Renal pelvis (tissue), 12 donors: ENCODE data around the gene RESF1. TPM values are rescaled to one million over a fixed set of nuclear protein-coding genes. Genes with fewer than 3 reads are reported as not detected.
"Not testable (repeated sequence)": the region's sequence is repeated elsewhere in the genome, so short reads cannot be mapped to it uniquely, and the experiment has no call there.

Source experiments
- DNase-seq: peaks from one replicate; pipeline ENCODE4 v3.0.0-alpha.2; 2013
- long read RNA-seq, 16 experiments: transcript quantifications; one replicate each; lab custom pipeline, GENCODE V29; 2026
- polyA plus RNA-seq, 3 donors: library from polyadenylated mRNA; unstranded; fragments of 120-200 nt; gene quantifications; one replicate each; pipeline ENCODE4 v1.2.1, GENCODE V29; 2013; ENCODE audit not compliant: insufficient read length in 3 of 3

The RESF1 gene, protein sequence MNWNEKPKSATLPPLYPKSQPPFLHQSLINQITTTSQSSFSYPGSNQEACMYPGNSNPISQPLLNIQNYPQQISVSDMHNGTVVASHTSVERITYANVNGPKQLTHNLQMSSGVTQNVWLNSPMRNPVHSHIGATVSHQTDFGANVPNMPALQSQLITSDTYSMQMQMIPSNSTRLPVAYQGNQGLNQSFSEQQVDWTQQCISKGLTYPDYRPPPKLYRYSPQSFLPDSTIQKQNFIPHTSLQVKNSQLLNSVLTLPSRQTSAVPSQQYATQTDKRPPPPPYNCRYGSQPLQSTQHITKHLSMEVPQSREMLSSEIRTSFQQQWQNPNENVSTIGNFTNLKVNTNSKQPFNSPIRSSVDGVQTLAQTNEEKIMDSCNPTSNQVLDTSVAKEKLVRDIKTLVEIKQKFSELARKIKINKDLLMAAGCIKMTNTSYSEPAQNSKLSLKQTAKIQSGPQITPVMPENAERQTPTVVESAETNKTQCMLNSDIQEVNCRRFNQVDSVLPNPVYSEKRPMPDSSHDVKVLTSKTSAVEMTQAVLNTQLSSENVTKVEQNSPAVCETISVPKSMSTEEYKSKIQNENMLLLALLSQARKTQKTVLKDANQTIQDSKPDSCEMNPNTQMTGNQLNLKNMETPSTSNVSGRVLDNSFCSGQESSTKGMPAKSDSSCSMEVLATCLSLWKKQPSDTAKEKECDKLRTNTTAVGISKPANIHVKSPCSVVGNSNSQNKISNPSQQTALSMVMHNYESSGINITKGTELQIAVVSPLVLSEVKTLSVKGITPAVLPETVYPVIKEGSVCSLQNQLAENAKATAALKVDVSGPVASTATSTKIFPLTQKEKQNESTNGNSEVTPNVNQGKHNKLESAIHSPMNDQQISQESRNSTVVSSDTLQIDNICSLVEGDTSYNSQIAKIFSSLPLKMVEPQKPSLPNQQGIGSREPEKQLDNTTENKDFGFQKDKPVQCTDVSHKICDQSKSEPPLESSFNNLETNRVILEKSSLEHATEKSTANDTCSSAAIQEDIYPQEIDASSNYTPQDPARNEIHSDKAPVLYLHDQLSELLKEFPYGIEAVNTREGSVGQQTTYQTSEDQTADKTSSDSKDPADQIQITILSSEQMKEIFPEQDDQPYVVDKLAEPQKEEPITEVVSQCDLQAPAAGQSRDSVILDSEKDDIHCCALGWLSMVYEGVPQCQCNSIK (N-terminal part only)
- polyA plus RNA-seq = 10 to 100 TPM; 44.7 to 52.3 (median 50.7) TPM
- long read RNA-seq, donor 1, transcript KIAA1551-208 (2 exons, 883 nt) = major isoform, 5 of 12 reads
- long read RNA-seq, donor 1, partial matches to known transcripts = 7 of 12 reads
- long read RNA-seq, donor 1, other reads (novel, unspliced or antisense) = 0 of 12 reads
- long read RNA-seq, donor 2, transcript KIAA1551-208 (2 exons, 883 nt) = major isoform, 7 of 19 reads
- long read RNA-seq, donor 2, partial matches to known transcripts = 12 of 19 reads
- long read RNA-seq, donor 2, other reads (novel, unspliced or antisense) = 0 of 19 reads
- long read RNA-seq, donor 3, partial matches to known transcripts = 12 of 16 reads
- long read RNA-seq, donor 3, other reads (novel, unspliced or antisense) = 0 of 16 reads
- long read RNA-seq, donor 4, partial matches to known transcripts = 9 of 11 reads
- long read RNA-seq, donor 4, other reads (novel, unspliced or antisense) = 0 of 11 reads
- long read RNA-seq, donor 5, partial matches to known transcripts = 9 of 11 reads
- long read RNA-seq, donor 5, other reads (novel, unspliced or antisense) = 0 of 11 reads
- long read RNA-seq, donor 6, partial matches to known transcripts = 15 of 19 reads
- long read RNA-seq, donor 6, other reads (novel, unspliced or antisense) = 0 of 19 reads
- long read RNA-seq, donor 7, partial matches to known transcripts = 17 of 18 reads
- long read RNA-seq, donor 7, other reads (novel, unspliced or antisense) = 0 of 18 reads
- long read RNA-seq, donor 8, partial matches to known transcripts = 8 of 10 reads
- long read RNA-seq, donor 8, other reads (novel, unspliced or antisense) = 0 of 10 reads
- long read RNA-seq, donor 9, full-length matches to known transcripts = 3 of 19 reads
- long read RNA-seq, donor 9, partial matches to known transcripts = 16 of 19 reads
- long read RNA-seq, donor 9, other reads (novel, unspliced or antisense) = 0 of 19 reads
- long read RNA-seq, donor 10, partial matches to known transcripts = 32 of 35 reads
- long read RNA-seq, donor 10, other reads (novel, unspliced or antisense) = 0 of 35 reads
- long read RNA-seq, donor 11, partial matches to known transcripts = 0 of 3 reads
- long read RNA-seq, donor 11, other reads (novel, unspliced or antisense) = 0 of 3 reads
- long read RNA-seq, donor 12, transcript KIAA1551-208 (2 exons, 883 nt) = major isoform, 5 of 35 reads
- long read RNA-seq, donor 12, partial matches to known transcripts = 26 of 35 reads
- long read RNA-seq, donor 12, other reads (novel, unspliced or antisense) = 0 of 35 reads
- long read RNA-seq, donor 13, partial matches to known transcripts = 0 of 4 reads
- long read RNA-seq, donor 13, other reads (novel, unspliced or antisense) = 0 of 4 reads
- long read RNA-seq, donor 14 = 0 reads
- long read RNA-seq, donor 15, partial matches to known transcripts = 7 of 14 reads
- long read RNA-seq, donor 15, other reads (novel, unspliced or antisense) = 0 of 14 reads
- long read RNA-seq, donor 16, partial matches to known transcripts = 14 of 17 reads
- long read RNA-seq, donor 16, other reads (novel, unspliced or antisense) = 0 of 17 reads

DNA sequence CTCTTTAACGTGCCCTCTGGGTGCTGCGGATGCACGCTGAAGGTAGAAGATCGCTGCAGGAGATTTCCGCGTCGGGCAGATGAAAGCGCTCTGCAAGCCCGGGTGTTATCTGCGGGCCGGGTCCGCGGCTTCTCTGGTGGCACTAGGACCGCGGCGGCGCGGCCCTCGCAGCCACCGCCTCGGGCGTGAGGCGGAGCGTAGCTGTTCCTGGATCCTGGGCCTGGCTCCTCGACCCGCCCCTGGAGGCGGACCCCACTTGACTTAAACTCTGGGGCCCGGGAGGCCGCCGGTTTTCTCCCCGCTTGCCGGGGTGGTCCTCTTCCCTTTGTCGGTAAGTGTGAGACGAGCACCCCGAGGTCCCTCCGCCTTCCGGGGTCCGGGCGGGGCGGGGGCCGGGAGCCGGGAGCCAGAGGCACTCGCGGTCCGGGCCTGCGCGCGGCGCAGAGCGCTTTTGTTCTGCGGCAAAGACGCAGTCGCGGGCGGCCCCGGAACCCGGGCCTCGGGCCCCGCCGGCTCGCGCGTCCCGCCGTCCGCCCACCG, at the start of gene RESF1:
RESF1 (plus strand) TSS at position 255 of the 540 bp plus-strand sequence. CDS start 21,541 bp downstream, outside the sequence.
- DNase-seq = peak; percentile 92

DNA sequence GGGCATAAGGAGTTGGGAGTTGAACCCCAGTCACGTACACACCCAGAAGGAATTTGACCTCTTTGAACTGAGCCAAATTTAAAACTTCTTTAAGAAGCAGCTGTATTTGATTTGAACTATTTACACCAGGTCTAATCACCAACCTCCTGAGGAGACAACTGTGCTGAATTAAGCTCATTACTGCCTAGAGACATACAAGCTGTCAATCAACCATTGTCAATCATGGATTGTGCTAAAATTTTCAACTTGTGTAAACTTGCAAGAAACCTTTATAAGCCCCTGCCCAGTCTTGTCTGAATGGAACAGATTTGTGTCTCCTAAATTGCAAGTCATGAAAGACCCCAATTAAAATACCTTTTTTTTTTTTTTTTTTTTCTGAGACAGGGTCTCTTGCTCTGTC, 44.3 kb upstream of the RESF1 start:
- no peak for DNase-seq

DNA sequence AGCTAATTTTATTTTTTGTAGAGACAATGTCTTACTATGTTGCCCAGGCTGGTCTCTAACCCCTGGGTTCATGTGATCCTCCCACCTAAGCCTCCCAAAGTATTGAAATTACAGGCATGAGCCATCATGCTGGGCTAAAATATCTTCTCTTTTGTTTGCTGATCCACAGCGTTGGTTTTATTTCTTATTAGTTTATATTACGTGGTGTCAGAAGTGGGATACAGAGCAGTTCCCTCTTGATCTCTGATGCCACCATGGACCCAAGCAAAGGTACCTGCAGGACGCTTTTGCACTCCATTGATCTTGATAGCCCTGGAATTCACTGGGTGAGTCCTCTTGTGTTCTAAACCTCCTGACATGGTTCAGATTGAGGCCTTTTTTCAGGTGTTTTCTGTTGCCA, 43.8 kb upstream of the RESF1 start:
- no peak for DNase-seq

DNA sequence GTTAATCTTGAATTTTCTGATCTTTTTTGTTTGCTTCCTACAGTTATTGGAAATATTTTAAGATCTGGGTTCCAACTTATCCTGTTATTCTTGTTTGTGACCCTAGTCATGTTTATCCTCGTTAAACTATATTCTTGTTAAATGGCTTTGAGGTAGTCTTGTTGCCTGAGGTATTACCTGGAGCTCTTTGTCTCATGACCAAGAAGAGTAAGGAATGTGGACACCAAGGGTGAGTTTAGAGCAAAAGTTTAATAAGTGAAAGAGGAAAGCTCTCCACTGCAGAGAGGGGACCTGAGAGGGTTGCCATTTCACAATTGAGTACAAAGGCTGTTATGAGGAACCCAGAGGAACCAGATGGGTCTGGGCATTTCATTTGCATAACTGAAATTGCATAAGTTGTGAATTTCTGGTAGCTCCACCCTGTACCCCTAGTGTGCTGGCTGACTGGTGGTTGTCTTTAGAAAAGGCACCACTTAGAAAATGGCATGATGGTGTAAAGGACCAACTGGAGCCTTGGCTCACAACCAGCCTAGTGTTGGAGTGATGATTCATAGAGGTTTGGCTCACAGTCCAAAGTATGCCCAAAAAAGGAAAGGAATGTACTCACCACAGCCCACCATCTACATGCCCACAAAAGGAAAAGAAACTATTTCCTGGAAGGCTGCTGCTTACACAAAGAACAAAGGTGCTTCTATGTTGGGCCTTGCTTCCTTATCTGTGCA, 36.7 kb upstream of the RESF1 start:
- no peak for DNase-seq

DNA sequence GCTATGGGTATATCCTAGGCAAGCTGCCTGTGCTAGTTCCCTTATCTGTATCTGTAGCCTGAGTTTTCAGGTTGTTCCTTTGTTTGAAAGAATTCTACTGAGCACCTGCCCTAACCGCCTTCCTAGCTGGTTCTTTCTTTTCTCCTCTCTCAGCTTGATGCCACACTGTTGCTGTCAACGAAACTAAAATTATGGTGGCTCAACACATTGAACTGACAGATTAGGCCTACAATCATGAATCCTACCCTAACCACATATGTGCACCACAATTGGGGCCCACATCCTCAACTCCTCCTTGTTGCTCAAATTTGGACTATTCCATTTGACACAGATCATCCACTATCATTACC, 36.2 kb upstream of the RESF1 start:
- no peak for DNase-seq

DNA sequence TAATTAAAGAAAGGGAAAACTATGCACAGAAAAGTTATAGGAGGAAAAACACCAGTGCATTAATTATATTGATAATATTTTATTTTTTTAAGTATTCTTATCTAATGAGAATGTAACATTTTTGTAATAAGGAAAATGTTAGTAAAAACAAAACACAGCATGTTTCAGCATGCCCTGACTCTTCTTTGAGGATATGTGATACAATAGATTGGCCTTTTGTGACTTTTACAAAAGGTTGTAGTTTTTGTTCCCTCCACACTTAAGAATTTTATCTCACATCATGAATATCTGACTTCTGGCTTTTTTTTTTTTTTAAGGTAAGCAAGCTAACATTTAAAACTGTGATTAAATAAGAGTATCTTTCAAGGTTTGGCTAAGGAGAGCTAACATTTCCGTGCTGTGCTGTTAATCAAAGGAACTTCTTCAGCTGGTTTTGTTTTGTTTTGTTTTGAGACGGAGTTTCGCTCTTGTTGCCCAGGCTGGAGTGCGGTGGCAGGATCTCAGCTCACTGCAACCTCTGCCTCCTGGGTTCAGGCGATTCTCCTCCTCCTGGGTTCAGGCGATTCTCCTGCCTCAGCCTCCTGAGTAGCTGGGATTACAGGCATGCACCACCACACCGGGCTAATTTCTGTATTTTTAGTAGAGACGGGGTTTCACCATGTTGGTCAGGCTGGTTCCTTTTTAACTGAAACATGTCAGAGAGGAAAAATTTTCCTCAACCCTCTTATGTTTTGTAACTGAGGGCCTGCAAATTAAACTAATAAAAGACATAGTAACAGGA, 30.8 kb upstream of the RESF1 start:
- DNase-seq = no peak

DNA sequence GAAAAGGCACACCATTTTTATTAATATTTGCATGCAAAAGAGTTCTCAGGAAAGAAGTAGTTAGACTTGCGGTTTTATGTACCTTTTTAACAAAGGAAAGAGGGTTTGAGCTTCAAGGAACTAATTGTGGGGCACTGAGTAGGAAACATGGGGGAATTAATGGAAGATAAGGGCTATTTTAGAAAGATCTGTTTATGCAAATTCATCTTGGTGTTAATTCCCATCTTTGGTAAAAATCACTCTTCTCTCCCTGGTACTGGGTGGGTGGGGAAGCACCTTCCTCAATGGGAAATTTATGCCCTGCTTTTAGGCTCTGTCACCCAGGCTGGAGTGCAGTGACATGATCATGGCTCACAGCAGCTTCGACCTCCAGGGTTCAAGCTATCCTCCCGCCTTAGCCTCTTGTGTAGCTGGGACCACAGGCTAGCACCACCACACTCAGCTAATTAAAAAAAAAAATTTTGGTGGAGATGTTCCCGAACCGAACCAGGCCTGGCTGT, 30.1 kb upstream of the RESF1 start:
- no peak for DNase-seq

DNA sequence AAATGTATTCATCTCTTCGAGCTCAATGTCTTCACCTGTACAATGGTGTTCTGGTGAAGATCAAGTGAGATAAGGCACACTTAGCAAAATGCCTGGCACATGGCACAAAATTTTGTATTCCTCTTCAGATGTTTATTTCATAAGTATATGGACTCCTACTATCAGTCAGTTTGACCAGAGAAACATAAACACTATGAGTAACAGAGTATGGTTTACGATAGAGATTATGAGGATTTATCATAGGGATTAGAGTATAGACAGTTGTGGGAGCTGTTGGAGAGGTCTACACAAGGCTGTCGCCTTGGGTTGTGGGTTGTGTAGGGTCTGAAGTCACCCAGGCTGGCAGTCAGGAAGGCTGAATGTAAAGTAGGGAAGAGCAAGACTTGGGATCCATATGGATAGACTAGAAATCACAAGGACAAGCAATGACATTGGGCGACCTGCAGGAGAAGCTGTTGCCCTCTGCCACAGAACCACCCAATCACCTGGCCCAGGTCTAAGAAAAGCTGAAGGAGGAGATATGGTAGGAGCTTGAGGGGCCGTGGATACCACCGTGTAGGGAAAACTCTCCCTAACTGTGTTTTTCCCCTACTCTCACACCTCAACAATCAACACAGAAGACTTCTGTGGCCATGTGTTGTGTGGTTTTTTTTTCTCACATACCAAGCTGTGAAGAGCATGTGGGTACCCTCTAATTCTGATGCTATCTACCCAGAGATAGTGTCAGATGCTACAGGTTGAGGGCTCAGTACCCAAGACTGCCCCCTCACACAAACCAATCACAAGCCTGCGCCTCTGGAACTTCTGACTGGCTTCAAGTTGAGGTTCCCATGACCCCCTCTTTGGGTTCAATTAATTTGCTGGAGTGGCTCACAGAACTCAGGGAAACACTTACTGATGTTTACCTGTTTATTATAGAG, 27.2 kb upstream of the RESF1 start:
- no peak for DNase-seq

DNA sequence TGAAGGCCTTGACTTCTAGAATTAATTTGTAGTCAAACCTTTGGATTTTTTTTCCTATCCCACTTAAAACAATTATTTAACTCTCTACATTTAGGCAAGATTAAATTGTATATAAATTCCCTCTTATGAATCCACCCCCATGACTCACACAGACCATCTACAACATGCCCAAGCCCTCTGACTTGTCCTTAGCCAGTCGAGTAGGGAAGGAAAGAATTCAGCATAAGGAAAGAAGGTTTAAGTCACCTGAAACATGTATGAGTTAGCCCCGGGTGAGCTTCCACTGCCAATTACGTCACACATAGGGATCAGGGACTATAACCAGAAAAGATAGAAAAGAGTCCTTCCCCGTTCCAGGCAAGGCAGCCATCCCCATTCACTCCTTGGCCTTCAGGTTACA, 14.9 kb upstream of the RESF1 start:
- DNase-seq = no peak

DNA sequence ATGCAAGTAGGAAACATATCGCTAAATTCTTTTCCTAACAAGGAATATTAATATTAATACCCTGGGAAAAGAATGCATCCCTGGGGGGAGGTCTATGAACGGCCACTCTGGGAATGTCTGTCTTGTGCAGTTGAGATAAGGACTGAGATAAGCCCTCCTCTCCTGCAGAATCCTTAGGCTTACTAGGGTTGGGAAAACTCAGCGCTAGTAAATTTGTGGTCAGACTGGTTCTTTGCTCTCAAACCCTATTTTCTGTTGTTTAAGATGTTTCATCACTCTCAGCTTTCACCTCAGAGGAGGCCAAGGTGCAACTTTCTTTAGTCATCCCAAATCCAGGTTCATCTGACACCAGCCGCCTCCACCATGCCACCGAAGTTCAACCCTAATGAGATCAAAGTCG, 11.2 kb upstream of the RESF1 start:
- no peak for DNase-seq

DNA sequence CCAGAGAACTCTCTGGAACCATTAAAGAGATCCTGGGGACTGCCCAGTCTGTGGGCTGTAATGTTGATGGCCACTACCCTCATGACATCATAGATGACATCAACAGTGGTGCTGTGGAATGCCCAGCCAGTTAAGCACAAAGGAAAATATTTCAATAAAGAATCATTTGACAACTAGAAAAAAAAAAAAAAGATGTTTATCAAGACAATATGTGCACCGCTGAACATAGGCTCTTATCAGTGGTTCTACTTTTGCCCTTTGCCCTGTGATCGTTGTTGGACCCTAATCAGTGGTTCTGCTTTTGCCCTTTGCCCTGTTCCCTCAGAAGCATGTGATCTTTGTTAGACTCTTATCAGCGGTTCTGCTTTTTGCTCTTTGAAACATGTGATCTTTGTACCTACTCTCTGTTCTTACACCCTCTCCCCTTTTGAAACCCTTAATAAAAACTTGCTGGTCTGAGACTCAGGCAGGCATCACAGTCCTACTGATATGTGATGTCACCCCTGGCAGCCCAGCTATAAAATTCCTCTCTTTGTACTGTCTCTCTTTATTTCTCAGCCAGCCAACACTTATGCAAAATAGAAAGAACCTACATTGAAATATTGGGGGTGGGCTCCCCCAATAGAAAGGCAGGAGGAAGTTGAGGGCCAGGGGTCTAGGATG, 10.4 kb upstream of the RESF1 start:
- not testable (repeated sequence) for DNase-seq

DNA sequence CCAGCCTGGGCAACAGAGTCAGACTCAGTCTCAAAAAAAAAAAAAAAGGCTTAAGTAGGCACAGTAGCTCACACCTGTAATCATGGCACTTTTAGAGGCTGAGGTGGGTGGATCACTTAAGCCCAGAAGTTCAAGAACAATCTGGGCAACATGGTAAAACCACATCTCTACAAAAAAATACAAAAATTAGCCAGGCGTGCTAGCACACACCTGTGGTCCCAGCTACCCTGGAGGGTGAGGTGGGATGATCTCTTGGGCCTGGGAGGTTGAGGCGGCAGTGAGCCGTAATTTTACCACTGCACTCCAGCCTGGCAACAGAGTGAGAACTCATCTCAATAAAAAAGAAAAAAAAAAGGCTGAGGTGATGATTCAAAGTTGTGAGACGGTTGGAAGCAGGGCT, 9.1 kb upstream of the RESF1 start:
- no peak for DNase-seq

DNA sequence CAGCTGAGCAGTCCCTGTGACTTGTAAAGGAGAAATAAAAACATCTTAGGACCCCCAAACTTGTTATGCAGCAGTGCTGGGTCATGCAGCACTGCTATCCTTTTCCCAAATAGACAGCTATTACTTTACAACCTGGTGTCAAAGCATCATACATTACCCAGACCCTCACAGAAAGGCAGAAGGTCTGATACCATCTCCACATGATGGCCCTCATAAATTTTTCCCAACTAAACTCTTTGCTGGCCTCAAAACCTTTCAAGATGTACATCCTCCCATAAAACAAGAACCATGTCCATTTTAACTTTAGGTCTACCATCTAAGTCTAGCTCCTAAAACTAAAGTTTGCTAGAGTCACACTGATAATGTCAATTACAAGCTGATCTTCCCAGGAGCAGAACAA, 8.7 kb upstream of the RESF1 start:
- no peak for DNase-seq

DNA sequence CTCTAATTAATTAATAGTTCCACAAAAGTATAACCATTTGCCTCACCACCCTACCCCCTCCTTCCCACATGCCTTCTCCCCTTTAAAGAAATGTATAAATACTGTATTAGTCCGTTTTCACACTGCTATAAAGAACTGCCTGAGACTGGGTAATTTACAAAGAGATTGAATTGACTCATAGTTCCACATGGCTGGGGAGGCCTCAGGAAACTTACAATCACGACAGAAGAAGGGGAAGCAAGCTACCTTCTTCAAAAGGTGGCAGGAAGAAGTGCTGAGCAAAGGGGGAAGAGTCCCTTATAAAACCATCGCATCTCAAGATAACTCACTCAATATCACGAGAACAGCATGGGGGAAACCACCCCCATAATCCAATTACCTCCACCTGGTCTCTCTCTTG, 8.2 kb upstream of the RESF1 start:
- no peak for DNase-seq

DNA sequence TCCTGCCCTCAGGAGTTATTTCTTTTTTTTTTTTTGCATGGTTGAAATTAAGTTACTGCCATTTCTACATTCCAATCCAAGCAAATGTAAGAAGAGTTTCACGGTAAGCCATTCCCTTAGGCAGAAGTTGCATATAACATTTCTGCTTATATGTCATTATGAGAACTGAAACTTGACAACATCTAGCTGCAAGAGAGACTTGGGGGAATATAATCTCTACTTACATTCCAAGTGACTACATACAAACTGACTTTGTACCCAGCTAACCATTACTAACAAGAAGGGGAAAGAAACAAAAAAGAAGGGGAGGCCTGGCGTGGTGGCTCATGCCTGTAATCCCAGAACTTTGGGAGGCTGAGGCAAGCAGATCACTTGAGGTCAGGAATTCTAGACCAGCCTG, 7.3 kb upstream of the RESF1 start:
- DNase-seq = no peak
